Stomach (tissue), 19 donors: ENCODE results near the gene TAC4. TPM values are rescaled to one million over a fixed set of nuclear protein-coding genes. Genes with fewer than 3 reads are reported as not detected.

ENCODE experiments used
- DNase-seq, 2 donors: peaks; one replicate each; pipeline versions ENCODE4 v3.0.0 to v3.0.0-alpha.2; 2013 to 2019
- H3K27ac ChIP-seq, 5 donors: fragments of 200-600 bp in 4 of 5; sonication (generic) in 4 of 5; one replicate each; pipeline ENCODE4 v1.5.1; 2013 to 2019; ENCODE audit warnings: mild to moderate bottlenecking in 1 of 5, moderate library complexity in 1 of 5
- H3K27me3 ChIP-seq, 3 donors: fragments of 200-600 bp; sonication (generic); one replicate each; pipeline ENCODE4 v1.5.1; 2017 to 2019; ENCODE audit warnings: mixed run types in 1 of 3
- H3K36me3 ChIP-seq, 4 donors: fragments of 200-600 bp; sonication (generic); 1 replicate in 3 of 4; 2 replicates in 1 of 4; pipeline ENCODE4 v1.5.1; 2016 to 2019
- H3K4me1 ChIP-seq, 4 donors: fragments of 200-600 bp; sonication (generic); one replicate each; pipeline ENCODE4 v1.5.1; 2016 to 2019
- H3K4me3 ChIP-seq, 4 donors: fragments of 200-600 bp; sonication (generic) in 3 of 4; one replicate each; pipeline ENCODE4 v1.5.1; 2016 to 2019; ENCODE audit warnings: mild to moderate bottlenecking in 1 of 4
- H3K9me3 ChIP-seq, 4 donors: fragments of 200-600 bp; sonication (generic); one replicate each; pipeline ENCODE4 v1.5.1; 2016 to 2019
- CTCF ChIP-seq, 7 experiments: fragments of 450-650 bp in 4 of 7; fragments of 200-600 bp in 3 of 7; sonication (generic) in 3 of 7; IDR thresholded peaks; one replicate each; pipeline ENCODE4 v1.5.1; 2016 to 2019; ENCODE audit warnings: antibody characterized with exemption in 7 of 7, control low read depth in 2 of 7, mild to moderate bottlenecking in 1 of 7
- EP300 ChIP-seq: sonication (generic); formaldehyde crosslinking; IDR thresholded peaks from one replicate; pipeline ENCODE4 v1.6.1; 2017; ENCODE audit warnings: antibody characterized with exemption
- POLR2A ChIP-seq, 4 donors: fragments of 450-650 bp; IDR thresholded peaks; one replicate each; pipeline ENCODE4 v1.6.1; 2016; ENCODE audit warnings: antibody characterized with exemption in 4 of 4, control low read depth in 2 of 4, mild to moderate bottlenecking in 1 of 4, moderate library complexity in 1 of 4
- POLR2AphosphoS5 ChIP-seq, 3 donors: sonication (generic); formaldehyde crosslinking; IDR thresholded peaks; one replicate each; pipeline ENCODE4 v1.6.1; 2016; ENCODE audit warnings: antibody characterized with exemption in 3 of 3
- WGBS, 5 donors: extraction: QIAGEN DNeasy Blood & Tissue Kit in 3 of 5; methylation state at CpG; one replicate each; pipeline versions ENCODE4 v1.1.5 to v1.1.7; 2013 to 2018; 5-methylcytosine and 5-hydroxymethylcytosine counted together
- intact Hi-C: fragments of 100-400 bp; cut with DNase I; formaldehyde crosslinking; loops from one replicate; pipeline ENCODE4 v1.15.1; 2023; ENCODE audit warnings: low total_unique reads
- long read RNA-seq, 10 donors: transcript quantifications; one replicate each; lab custom pipeline, GENCODE V29; 2026
- polyA plus RNA-seq, 3 donors: library from polyadenylated mRNA; stranded (reverse); fragments of 200-250 nt; gene quantifications; one replicate each; pipeline ENCODE4 v1.2.3, GENCODE V29; 2013
- total RNA-seq, 5 donors: library from RNA; depleted of rRNA; stranded (reverse); fragments of >200 nt; gene quantifications; one replicate each; pipeline versions ENCODE4 v1.1.0 to v1.2.3, GENCODE V29; 2014 to 2016
- donor health status: healthy with polysubstance abuse.
- donor health status: Bipolar disorder and iron deficiency.
- donor health status: healthy.

The TAC4 gene
- total RNA-seq (not detected), polyA plus RNA-seq (not detected)
- long read RNA-seq, donor 1: 0 reads
- long read RNA-seq, donor 2: 0 reads
- long read RNA-seq, donor 3: 0 reads
- long read RNA-seq, donor 4: 0 reads
- long read RNA-seq, donor 5: 0 reads
- long read RNA-seq, donor 6: 0 reads
- long read RNA-seq, donor 7: 0 reads
- long read RNA-seq, donor 8: 0 reads
- long read RNA-seq, donor 9: 0 reads
- long read RNA-seq, donor 10: 0 reads

GRCh38 chr17:49848019-49848473 is at the start of gene TAC4:
TAC4 (minus strand) TSS chr17:49848069; CDS start chr17:49848017, 52 bp downstream.
- H3K9me3 ChIP-seq: no peaks in the 10 kb centered on the region
- TF ChIP-seq CTCF (IDR thresholded peaks at IDR 0.05) (no peak), POLR2AphosphoS5 (IDR thresholded peaks at IDR 0.05) (no peak), EP300 (no peak), POLR2A (IDR thresholded peaks at IDR 0.05) (no peak)
- no peak within 1 kb of the TSS for H3K4me3 ChIP-seq
- H3K27me3 ChIP-seq: peaks cover 0 to 7% (median 3%) of the 10 kb centered on the region in 3 donors
- no peak within 1 kb of the TSS for H3K27ac ChIP-seq
- peaks cover 0 to 23% (median 13%) of the 10 kb centered on the region in 4 donors for H3K36me3 ChIP-seq
- H3K4me1 ChIP-seq: peaks cover 6 to 53% (median 27%) of the 10 kb centered on the region in 4 donors
- DNase-seq: no peak
- intact Hi-C loops: loop anchor here (10.0 kb wide), 1 partner anchor 53 kb away; no protein-coding TSS in a partner anchor

- H3K27me3 ChIP-seq: peaks cover 2 to 94% (median 21%) of the 10 kb centered on the region in 3 donors
- H3K9me3 ChIP-seq: no peaks in the 10 kb centered on the region
- no peaks in the 10 kb centered on the region for H3K36me3 ChIP-seq
- no peak for DNase-seq
- H3K4me1 ChIP-seq: peaks cover 0 to 2% (median 0%) of the 10 kb centered on the region in 4 donors
- no peak overlapping the region for H3K27ac ChIP-seq
- no peak overlapping the region for H3K4me3 ChIP-seq
- 66 to 75% (median 66%) methylated on average over 5 of the region's 5 CpGs for WGBS, 5 donors
- TF ChIP-seq CTCF (IDR thresholded peaks at IDR 0.05) (no peak), EP300 (no peak), POLR2A (IDR thresholded peaks at IDR 0.05) (no peak), POLR2AphosphoS5 (IDR thresholded peaks at IDR 0.05) (no peak)
- intact Hi-C loops: no loop called here
These were observed 49.0 kb upstream of the TAC4 start for GRCh38 chr17:49896860-49897259.

GRCh38 chr17:49896222-49896621 is 48.4 kb upstream of the TAC4 start:
- intact Hi-C loops: no loop called here
- Histone ChIP-seq H3K9me3 (no peaks in the 10 kb centered on the region), H3K4me3 (no peak overlapping the region), H3K27ac (no peak overlapping the region), H3K27me3 (peaks cover 0 to 94% (median 16%) of the 10 kb centered on the region in 3 donors), H3K4me1 (no peaks in the 10 kb centered on the region), H3K36me3 (no peaks in the 10 kb centered on the region)
- WGBS, 5 donors: 82 to 100% (median 90%) methylated on average over 1 of the region's 1 CpG
- DNase-seq: no peak
- TF ChIP-seq POLR2A (IDR thresholded peaks at IDR 0.05): no peak
- TF ChIP-seq EP300: no peak
- no peak for TF ChIP-seq CTCF (IDR thresholded peaks at IDR 0.05)
- no peak for TF ChIP-seq POLR2AphosphoS5 (IDR thresholded peaks at IDR 0.05)

- intact Hi-C loops: no loop called here
- no peaks in the 10 kb centered on the region for H3K9me3 ChIP-seq
- no peaks in the 10 kb centered on the region for H3K36me3 ChIP-seq
- no peak for DNase-seq
- 47 to 75% (median 53%) methylated on average over 2 of the region's 2 CpGs for WGBS, 5 donors
- TF ChIP-seq EP300 (no peak), POLR2AphosphoS5 (IDR thresholded peaks at IDR 0.05) (no peak), CTCF (IDR thresholded peaks at IDR 0.05) (no peak), POLR2A (IDR thresholded peaks at IDR 0.05) (no peak)
- no peak overlapping the region for H3K4me3 ChIP-seq
- H3K4me1 ChIP-seq: no peaks in the 10 kb centered on the region
- no peak overlapping the region for H3K27ac ChIP-seq
- peaks cover 0 to 94% (median 18%) of the 10 kb centered on the region in 3 donors for H3K27me3 ChIP-seq
These were observed 47.9 kb upstream of the TAC4 start for GRCh38 chr17:49895812-49896211.
